RWPE2 (cell line): ENCODE results near the gene SVEP1.

ENCODE experiments used
- ATAC-seq: fragments of 200-7000 bp; cut with Tn5 transposase; 3 replicates; pipeline ENCODE4 v1.9.1; 2021; ENCODE audit warnings: low read depth
- DNase-seq: peaks from one replicate; pipeline ENCODE4 v3.0.0-alpha.2; 2020; ENCODE audit warnings: low spot score
- H3K27ac ChIP-seq: fragments of 450-650 bp; 2 replicates; pipeline ENCODE4 v1.5.1; 2017; ENCODE audit warnings: mild to moderate bottlenecking; ENCODE audit not compliant: poor library complexity, severe bottlenecking
- H3K27me3 ChIP-seq: fragments of 250-450 bp; sonication (Bioruptor Pico); 2 replicates; pipeline ENCODE4 v1.5.1; 2021; ENCODE audit warnings: mild to moderate bottlenecking, moderate library complexity; ENCODE audit not compliant: insufficient read depth, poor library complexity, severe bottlenecking
- H3K36me3 ChIP-seq: fragments of 250-450 bp; sonication (Bioruptor Pico); 2 replicates; pipeline ENCODE4 v1.5.1; 2020; ENCODE audit warnings: low read depth, mild to moderate bottlenecking, moderate library complexity
- H3K4me1 ChIP-seq: fragments of 250-450 bp; sonication (Bioruptor Pico); 2 replicates; pipeline ENCODE4 v1.5.1; 2021; ENCODE audit warnings: mild to moderate bottlenecking, moderate library complexity; ENCODE audit not compliant: insufficient read depth, poor library complexity, severe bottlenecking
- H3K4me3 ChIP-seq: fragments of 250-450 bp; sonication (Bioruptor Pico); 2 replicates; pipeline ENCODE4 v1.5.1; 2021; ENCODE audit warnings: mild to moderate bottlenecking, moderate library complexity; ENCODE audit not compliant: severe bottlenecking
- H3K9me3 ChIP-seq: fragments of 250-450 bp; sonication (Bioruptor Pico); 2 replicates; pipeline ENCODE4 v1.5.1; 2021; ENCODE audit warnings: mild to moderate bottlenecking, moderate library complexity; ENCODE audit not compliant: severe bottlenecking
- CTCF ChIP-seq: fragments of 450-650 bp; IDR thresholded peaks from one replicate; pipeline ENCODE4 v1.5.1; 2017; ENCODE audit warnings: mild to moderate bottlenecking, moderate library complexity; ENCODE audit not compliant: poor library complexity, severe bottlenecking

The SVEP1 gene

GRCh38 chr9:110582156-110582555, 2.6 kb upstream of the SVEP1 start:
- Histone ChIP-seq H3K4me1 (peaks cover 16% of the 10 kb centered on the region), H3K4me3 (no peak overlapping the region), H3K36me3 (no peaks in the 10 kb centered on the region), H3K9me3 (no peaks in the 10 kb centered on the region), H3K27me3 (no peaks in the 10 kb centered on the region), H3K27ac (peak overlapping the region; percentile 65)
- TF ChIP-seq CTCF: no peak
- ATAC-seq (no peak), DNase-seq (no peak)

- ATAC-seq (peak; percentile 83), DNase-seq (peak; percentile 49)
- Histone ChIP-seq H3K36me3 (no peaks in the 10 kb centered on the region), H3K27me3 (no peaks in the 10 kb centered on the region), H3K9me3 (no peaks in the 10 kb centered on the region), H3K4me3 (no peak overlapping the region), H3K4me1 (peaks cover 26% of the 10 kb centered on the region), H3K27ac (peak overlapping the region; percentile 65)
- no peak for TF ChIP-seq CTCF
Observed at GRCh38 chr9:110580850-110581249, 1.3 kb upstream of the SVEP1 start.

- peak overlapping the region; percentile 65 for H3K27ac ChIP-seq
- H3K4me3 ChIP-seq: peak overlapping the region; percentile 50
- ATAC-seq (peak; percentile 29), DNase-seq (no peak)
- H3K27me3 ChIP-seq: no peaks in the 10 kb centered on the region
- no peaks in the 10 kb centered on the region for H3K9me3 ChIP-seq
- peaks cover 35% of the 10 kb centered on the region for H3K4me1 ChIP-seq
- TF ChIP-seq CTCF: no peak
- H3K36me3 ChIP-seq: no peaks in the 10 kb centered on the region
Observed at GRCh38 chr9:110579862-110580219, 300 bp upstream of the SVEP1 start.

- no peaks in the 10 kb centered on the region for H3K36me3 ChIP-seq
- DNase-seq (no peak), ATAC-seq (peak; percentile 20; the same call in 1 of the 3 replicates)
- no peak for TF ChIP-seq CTCF
- no peaks in the 10 kb centered on the region for H3K9me3 ChIP-seq
- H3K27me3 ChIP-seq: no peaks in the 10 kb centered on the region
- peak overlapping the region; percentile 65 for H3K27ac ChIP-seq
- peak overlapping the region; percentile 50 for H3K4me3 ChIP-seq
- H3K4me1 ChIP-seq: peaks cover 35% of the 10 kb centered on the region
Observed at GRCh38 chr9:110578575-110579033, 937 bp downstream of the SVEP1 start.

GRCh38 chr9:110575945-110576344, 3.6 kb downstream of the SVEP1 start:
- Histone ChIP-seq H3K9me3 (no peaks in the 10 kb centered on the region), H3K4me3 (no peak overlapping the region), H3K36me3 (no peaks in the 10 kb centered on the region), H3K27ac (peak overlapping the region; percentile 29), H3K4me1 (peaks cover 28% of the 10 kb centered on the region), H3K27me3 (no peaks in the 10 kb centered on the region)
- ATAC-seq (no peak), DNase-seq (no peak)
- TF ChIP-seq CTCF: no peak
